Heart right ventricle (tissue), 16 donors: Measurements from ENCODE around the gene HES4. TPM values are rescaled to one million over a fixed set of nuclear protein-coding genes. Genes with fewer than 3 reads are reported as not detected.

Experiments
- ATAC-seq, 8 donors: fragments of 200-7000 bp; cut with Tn5 transposase; one replicate each; pipeline ENCODE4 v1.9.1; 2020; ENCODE audit warnings: mild to moderate bottlenecking in 8 of 8, moderate library complexity in 8 of 8, moderate number of reproducible peaks in 1 of 8
- DNase-seq, 2 donors: peaks; one replicate each; pipeline ENCODE4 v3.0.0-alpha.2; 2020
- H3K27ac ChIP-seq, 10 donors: fragments of 200-600 bp; sonication (generic) in 2 of 10; one replicate each; pipeline versions ENCODE4 v1.5.0 to v1.8.0; 2020 to 2022; ENCODE audit warnings: mild to moderate bottlenecking in 3 of 10
- H3K27me3 ChIP-seq, 7 donors: fragments of 200-600 bp; one replicate each; pipeline ENCODE4 v1.8.0; 2021 to 2022; ENCODE audit warnings: mild to moderate bottlenecking in 2 of 7
- H3K36me3 ChIP-seq, 9 donors: fragments of 200-600 bp; sonication (generic) in 1 of 9; one replicate each; pipeline versions ENCODE4 v1.5.0 to v1.8.0; 2020 to 2022; ENCODE audit warnings: mild to moderate bottlenecking in 2 of 9
- H3K4me1 ChIP-seq, 9 donors: fragments of 200-600 bp; sonication (generic) in 1 of 9; one replicate each; pipeline versions ENCODE4 v1.5.0 to v1.8.0; 2020 to 2022; ENCODE audit warnings: mild to moderate bottlenecking in 4 of 9
- H3K4me3 ChIP-seq, 10 donors: fragments of 200-600 bp; sonication (generic) in 2 of 10; one replicate each; pipeline versions ENCODE4 v1.5.0 to v1.8.0; 2020 to 2022; ENCODE audit warnings: mild to moderate bottlenecking in 7 of 10, moderate library complexity in 2 of 10
- H3K9me3 ChIP-seq, 11 donors: fragments of 200-600 bp in 10 of 11; sonication (generic) in 2 of 11; one replicate each; pipeline versions ENCODE4 v1.5.0 to v1.8.0; 2013 to 2022; ENCODE audit warnings: mild to moderate bottlenecking in 2 of 11, control low read depth in 1 of 11, moderate library complexity in 1 of 11
- CTCF ChIP-seq, 9 donors: fragments of 200-600 bp; sonication (generic) in 2 of 9; IDR thresholded peaks; one replicate each; pipeline versions ENCODE4 v1.5.0 to v1.8.0; 2021 to 2022; ENCODE audit warnings: antibody characterized with exemption in 9 of 9, mild to moderate bottlenecking in 5 of 9, moderate library complexity in 1 of 9
- WGBS, 2 donors: extraction: QIAGEN DNeasy Blood & Tissue Kit; methylation state at CpG; one replicate each; pipeline ENCODE4 v1.1.7; 2013; ENCODE audit warnings: inconsistent platforms in 1 of 2; 5-methylcytosine and 5-hydroxymethylcytosine counted together
- intact Hi-C, 10 donors: fragments of 100-400 bp; cut with DNase I; formaldehyde crosslinking; loops; one replicate each; pipeline versions ENCODE4 v1.11.1 to v1.14.2; 2022
- polyA plus RNA-seq, 2 donors: library from polyadenylated mRNA; stranded (reverse); fragments of 200-250 nt; gene quantifications; one replicate each; pipeline ENCODE4 v1.2.3, GENCODE V29; 2013
- total RNA-seq, 10 donors: library from RNA; stranded (reverse); fragmentation: NEBNext Ultra II Directional in 3 of 10; extraction: Animal tissue kit (Norgen Biotek cat#: 25700) in 3 of 10; gene quantifications; one replicate each; pipeline versions ENCODE4 v1.2.1 to v1.2.4, GENCODE V29; 2021 to 2023
- donor health status: Arrhythmogenic right ventricular cardiomyopathy.
- donor health status: ischemic (EF 13 %, LVEDD 7.1; RV severe dilation, severe dysfunction).
- donor health status: healthy with polysubstance abuse.
- donor health status: DM: no; HTN: yes; CAD: no.
- donor health status: DM: no; HTN: no; CAD: no.
- donor health status: ischemic (EF 25% LVEDD 6.9; RV normal size, moderate dysfunction).
- donor health status: ischemic (EF 25% LVEDD 5.7; RV mildly dilated, moderate dysfunction).
- donor health status: healthy.
- donor health status: DM: yes; HTN: yes; CAD: no.
- donor health status: Ischemic cardiomyopathy.
- donor health status: ischemic (EF 35%, LVEDD 5.7; RV mildly dilated, moderate dysfunction).
- donor health status: nonischemic (EF 11% LVEDD 7.7; RV severe dilation, severe dysfunction).
- donor health status: DM: yes; HTN: yes; CAD: no.
- donor health status: PGD.
- donor health status: ischemic (EF 29% LVEDD 5.4; RV normal size, mild dysfunction).
- donor health status: nonischemic (EF 23%, LVEDD 6.1; RV moderate dilation, normal function).

HES4 gene
- total and polyA plus RNA-seq, 12 donors = 28.5 to 78.1 (median 45.1) TPM

GRCh38 chr1:956636-957035, 43.3 kb downstream of the HES4 start:
- ATAC-seq (no peak), DNase-seq (no peak)
- Histone ChIP-seq H3K27me3 (peaks cover 0 to 4% (median 0%) of the 10 kb centered on the region in 7 donors), H3K9me3 (no peaks in the 10 kb centered on the region), H3K36me3 (peaks cover 0 to 57% (median 36%) of the 10 kb centered on the region in 9 donors), H3K4me3 (no peak overlapping the region), H3K27ac (no peak overlapping the region), H3K4me1 (peaks cover 12 to 33% (median 23%) of the 10 kb centered on the region in 9 donors)
- TF ChIP-seq CTCF (IDR thresholded peaks at IDR 0.05) = no peak
- intact Hi-C loops = loop anchor here in 3 of 10 donors (5.0 to 10.0 kb wide), 2 partner anchors 49 to 52 kb away; no protein-coding TSS in a partner anchor
- 87 to 94% methylated on average over 11 of the region's 11 CpGs for WGBS, 2 donors

- Histone ChIP-seq H3K4me3 (no peak overlapping the region), H3K27ac (no peak overlapping the region), H3K4me1 (peaks cover 12 to 28% (median 23%) of the 10 kb centered on the region in 9 donors), H3K27me3 (peaks cover 0 to 4% (median 0%) of the 10 kb centered on the region in 7 donors), H3K9me3 (no peaks in the 10 kb centered on the region), H3K36me3 (peaks cover 0 to 68% (median 38%) of the 10 kb centered on the region in 9 donors)
- DNase-seq = no peak
- intact Hi-C loops = loop anchor here in 3 of 10 donors (5.0 to 10.0 kb wide), 2 partner anchors 48 to 51 kb away; no protein-coding TSS in a partner anchor
- TF ChIP-seq CTCF (IDR thresholded peaks at IDR 0.05) = no peak
- 82 to 84% methylated on average over 6 of the region's 6 CpGs for WGBS, 2 donors
- no peak for ATAC-seq
Observed at GRCh38 chr1:955474-955873, 44.4 kb downstream of the HES4 start.

GRCh38 chr1:954927-955326, 45.0 kb downstream of the HES4 start:
- H3K4me1 ChIP-seq = peaks cover 12 to 27% (median 23%) of the 10 kb centered on the region in 9 donors
- ATAC-seq (no peak), DNase-seq (no peak)
- no peaks in the 10 kb centered on the region for H3K9me3 ChIP-seq
- peaks cover 0 to 4% (median 0%) of the 10 kb centered on the region in 7 donors for H3K27me3 ChIP-seq
- intact Hi-C loops = loop anchor here in 3 of 10 donors (5.0 to 10.0 kb wide), 2 partner anchors 48 to 50 kb away; no protein-coding TSS in a partner anchor
- no peak for TF ChIP-seq CTCF (IDR thresholded peaks at IDR 0.05)
- no peak overlapping the region for H3K4me3 ChIP-seq
- H3K36me3 ChIP-seq = peaks cover 0 to 74% (median 42%) of the 10 kb centered on the region in 9 donors
- 88 to 93% methylated on average over 13 of the region's 13 CpGs for WGBS, 2 donors
- no peak overlapping the region for H3K27ac ChIP-seq

GRCh38 chr1:953524-954320, 46.2 kb downstream of the HES4 start:
- H3K27ac ChIP-seq = no peak overlapping the region
- intact Hi-C loops = loop anchor here in 2 of 10 donors (10.0 kb wide), 1 partner anchor 49 kb away; no protein-coding TSS in a partner anchor

More at GRCh38 chr1:953524-954320, 46.2 kb downstream of the HES4 start:
- Histone ChIP-seq H3K9me3 (no peaks in the 10 kb centered on the region), H3K27me3 (no peaks in the 10 kb centered on the region), H3K4me3 (no peak overlapping the region), H3K4me1 (peaks cover 12 to 20% (median 17%) of the 10 kb centered on the region in 9 donors), H3K36me3 (peaks cover 0 to 86% (median 51%) of the 10 kb centered on the region in 9 donors)
- 90 to 91% methylated on average over 32 of the region's 32 CpGs for WGBS, 2 donors
- no peak for DNase-seq
- TF ChIP-seq CTCF (IDR thresholded peaks at IDR 0.05) = no peak
- ATAC-seq = no peak
